ENCODE results near the gene COA5. TPM values are rescaled to one million over a fixed set of nuclear protein-coding genes. Genes with fewer than 3 reads are reported as not detected.

The COA5 gene
- total and polyA plus RNA-seq, 2 experiments from 2014 or later = 32.7 to 42.0 TPM

- Histone ChIP-seq H4K20me1 (ENCODE audit: insufficient read depth) (no peaks in the 10 kb centered on the region), H3K36me3 (ENCODE audit: low read depth) (no peaks in the 10 kb centered on the region), H3K9ac (no peak overlapping the region), H3K27me3 (replicated peaks; ENCODE audit: insufficient read depth) (no peaks in the 10 kb centered on the region), H3K4me3 (no peak overlapping the region), H3K4me1 (ENCODE audit: insufficient read depth) (no peaks in the 10 kb centered on the region), H3K9me2 (ENCODE audit: insufficient read depth) (no peaks in the 10 kb centered on the region), H3F3A (ENCODE audit: insufficient read depth) (no peaks in the 10 kb centered on the region), H3K27ac (no peak overlapping the region), H3K79me2 (ENCODE audit: insufficient read depth) (no peaks in the 10 kb centered on the region), H3K4me2 (ENCODE audit: unreplicated experiment) (no peak overlapping the region), H2AFZ (no peak overlapping the region), H3K9me3 (ENCODE audit: low read depth) (no peaks in the 10 kb centered on the region)
- WGBS, 2 experiments (ENCODE audit: low coverage in 1 of 2, low lambda C conversion rate in 2 of 2, missing lambda C conversion rate in 2 of 2) = 33 to 55% methylated on average over 1 of the region's 1 CpG
- no peak for DNase-seq
- TF ChIP-seq EZH2 (IDR thresholded peaks at IDR 0.05; ENCODE audit: insufficient read depth, poor library complexity, severe bottlenecking) (no peak), EZH2phosphoT487 (IDR thresholded peaks at IDR 0.05; ENCODE audit: insufficient read depth, low read depth) (no peak)
- in situ Hi-C loops (cut with MboI) = loop anchor here (10.0 to 25.0 kb wide), 2 partner anchors 187 to 415 kb away; no protein-coding TSS in a partner anchor
These were observed 41.7 kb upstream of the COA5 start for GRCh38 chr2:98649992-98650375.

GRCh38 chr2:98649135-98649991 is 41.1 kb upstream of the COA5 start:
- no peak overlapping the region for H2AFZ ChIP-seq
- no peaks in the 10 kb centered on the region for H3K9me3 ChIP-seq (ENCODE audit: low read depth)
- no peak for TF ChIP-seq EZH2 (IDR thresholded peaks at IDR 0.05; ENCODE audit: insufficient read depth, poor library complexity, severe bottlenecking)
- TF ChIP-seq EZH2phosphoT487 (IDR thresholded peaks at IDR 0.05; ENCODE audit: insufficient read depth, low read depth) = no peak

DNA sequence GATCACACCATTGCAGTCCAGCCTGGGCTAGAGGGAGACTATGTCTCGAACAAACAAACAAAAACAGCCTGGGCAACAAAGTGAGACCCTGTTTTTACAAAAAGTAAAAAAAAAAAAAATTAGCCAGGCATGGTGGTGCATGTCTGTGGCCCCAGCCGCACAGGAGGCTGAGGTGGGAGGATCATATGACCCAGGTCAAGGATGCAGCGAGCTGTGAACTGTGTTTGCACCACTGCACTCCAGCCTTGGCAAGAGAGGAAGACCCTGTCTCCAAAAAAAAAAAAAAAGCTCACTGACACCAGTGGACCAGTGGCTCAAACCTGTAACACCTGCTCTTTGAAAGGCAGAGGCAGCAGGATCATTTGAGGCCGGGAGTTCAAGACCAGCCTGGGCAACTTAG is 40.1 kb upstream of the COA5 start:
- no peak for DNase-seq
- Histone ChIP-seq H3K9ac (no peak overlapping the region), H3K9me2 (ENCODE audit: insufficient read depth) (no peaks in the 10 kb centered on the region), H3K4me3 (no peak overlapping the region), H3K27me3 (replicated peaks; ENCODE audit: insufficient read depth) (no peaks in the 10 kb centered on the region), H3K27ac (no peak overlapping the region), H3K79me2 (ENCODE audit: insufficient read depth) (no peaks in the 10 kb centered on the region), H2AFZ (no peak overlapping the region), H3K36me3 (ENCODE audit: low read depth) (no peaks in the 10 kb centered on the region), H3F3A (ENCODE audit: insufficient read depth) (no peaks in the 10 kb centered on the region), H4K20me1 (ENCODE audit: insufficient read depth) (no peaks in the 10 kb centered on the region), H3K9me3 (ENCODE audit: low read depth) (no peaks in the 10 kb centered on the region), H3K4me2 (ENCODE audit: unreplicated experiment) (no peak overlapping the region), H3K4me1 (ENCODE audit: insufficient read depth) (no peaks in the 10 kb centered on the region)
- WGBS, 2 experiments (ENCODE audit: low coverage in 1 of 2, low lambda C conversion rate in 2 of 2, missing lambda C conversion rate in 2 of 2) = 90 to 93% methylated on average over 4 of the region's 4 CpGs
- TF ChIP-seq EZH2phosphoT487 (IDR thresholded peaks at IDR 0.05; ENCODE audit: insufficient read depth, low read depth) (no peak), EZH2 (IDR thresholded peaks at IDR 0.05; ENCODE audit: insufficient read depth, poor library complexity, severe bottlenecking) (no peak)
- in situ Hi-C loops (cut with MboI) = no loop called here

More at GRCh38 chr2:98649135-98649991, 41.1 kb upstream of the COA5 start:
- Histone ChIP-seq H3K4me1 (ENCODE audit: insufficient read depth) (no peaks in the 10 kb centered on the region), H3K27me3 (replicated peaks; ENCODE audit: insufficient read depth) (no peaks in the 10 kb centered on the region), H3K27ac (no peak overlapping the region), H3K4me3 (no peak overlapping the region), H4K20me1 (ENCODE audit: insufficient read depth) (no peaks in the 10 kb centered on the region), H3K79me2 (ENCODE audit: insufficient read depth) (no peaks in the 10 kb centered on the region), H3F3A (ENCODE audit: insufficient read depth) (no peaks in the 10 kb centered on the region), H3K9ac (no peak overlapping the region), H3K36me3 (ENCODE audit: low read depth) (no peaks in the 10 kb centered on the region), H3K9me2 (ENCODE audit: insufficient read depth) (no peaks in the 10 kb centered on the region), H3K4me2 (ENCODE audit: unreplicated experiment) (no peak overlapping the region)
- in situ Hi-C loops (cut with MboI) = no loop called here
- peak; percentile 75 for DNase-seq
- WGBS, 2 experiments (ENCODE audit: low coverage in 1 of 2, low lambda C conversion rate in 2 of 2, missing lambda C conversion rate in 2 of 2) = 17 to 22% methylated on average over 4 of the region's 4 CpGs

- no peak overlapping the region for H3K4me2 ChIP-seq (ENCODE audit: unreplicated experiment)
- H4K20me1 ChIP-seq (ENCODE audit: insufficient read depth) = no peaks in the 10 kb centered on the region
- 58 to 65% methylated on average over 5 of the region's 5 CpGs for WGBS, 2 experiments (ENCODE audit: low coverage in 1 of 2, low lambda C conversion rate in 2 of 2, missing lambda C conversion rate in 2 of 2)
- no peaks in the 10 kb centered on the region for H3K9me2 ChIP-seq (ENCODE audit: insufficient read depth)
- no peaks in the 10 kb centered on the region for H3K79me2 ChIP-seq (ENCODE audit: insufficient read depth)
- peak; percentile 55 for DNase-seq
- no peaks in the 10 kb centered on the region for H3K9me3 ChIP-seq (ENCODE audit: low read depth)
- no peak overlapping the region for H2AFZ ChIP-seq
- no peaks in the 10 kb centered on the region for H3F3A ChIP-seq (ENCODE audit: insufficient read depth)
- H3K4me1 ChIP-seq (ENCODE audit: insufficient read depth) = no peaks in the 10 kb centered on the region
- H3K4me3 ChIP-seq = no peak overlapping the region
- TF ChIP-seq EZH2phosphoT487 (IDR thresholded peaks at IDR 0.05; ENCODE audit: insufficient read depth, low read depth) = no peak
- TF ChIP-seq EZH2 (IDR thresholded peaks at IDR 0.05; ENCODE audit: insufficient read depth, poor library complexity, severe bottlenecking) = no peak
- H3K27me3 ChIP-seq (replicated peaks; ENCODE audit: insufficient read depth) = no peaks in the 10 kb centered on the region
- H3K36me3 ChIP-seq (ENCODE audit: low read depth) = no peaks in the 10 kb centered on the region
- in situ Hi-C loops (cut with MboI) = no loop called here
- no peak overlapping the region for H3K27ac ChIP-seq
- H3K9ac ChIP-seq = no peak overlapping the region
These were observed 39.3 kb upstream of the COA5 start for GRCh38 chr2:98647636-98648035.
